Measurements from ENCODE around the gene LARGE1.

DNA sequence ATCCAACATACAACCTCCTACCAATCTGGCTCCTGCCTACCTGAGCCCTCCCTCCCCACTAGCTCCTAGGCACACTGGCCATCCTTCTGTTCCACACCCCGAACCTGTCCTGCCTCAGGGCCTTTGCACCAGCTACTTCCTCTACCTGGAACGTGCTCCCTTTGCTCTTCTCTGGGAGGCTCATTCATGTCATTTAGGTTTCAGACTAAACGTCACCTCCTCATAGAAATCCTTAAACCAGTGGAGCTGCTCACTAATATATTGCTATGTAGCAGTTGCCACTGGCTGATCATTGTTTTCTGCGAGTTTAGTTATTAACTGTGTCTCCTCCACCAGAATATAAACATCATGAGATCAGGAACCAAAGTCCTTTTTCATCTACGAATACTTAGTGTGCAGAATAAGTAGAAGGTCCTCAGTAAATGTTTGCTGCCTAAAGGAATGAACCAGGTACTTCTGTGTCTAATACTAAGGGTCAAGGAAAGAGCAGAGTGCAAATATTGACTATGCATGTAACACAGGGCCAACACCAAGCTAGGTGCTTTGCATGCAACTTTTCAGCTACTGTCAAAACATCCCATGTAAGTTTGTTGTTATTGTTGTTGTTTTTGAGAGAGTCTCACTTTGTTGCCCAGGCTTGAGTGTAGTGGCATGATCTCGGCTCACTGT, 584.5 kb downstream of the LARGE1 start:
- TF ChIP-seq, protein P1, sequence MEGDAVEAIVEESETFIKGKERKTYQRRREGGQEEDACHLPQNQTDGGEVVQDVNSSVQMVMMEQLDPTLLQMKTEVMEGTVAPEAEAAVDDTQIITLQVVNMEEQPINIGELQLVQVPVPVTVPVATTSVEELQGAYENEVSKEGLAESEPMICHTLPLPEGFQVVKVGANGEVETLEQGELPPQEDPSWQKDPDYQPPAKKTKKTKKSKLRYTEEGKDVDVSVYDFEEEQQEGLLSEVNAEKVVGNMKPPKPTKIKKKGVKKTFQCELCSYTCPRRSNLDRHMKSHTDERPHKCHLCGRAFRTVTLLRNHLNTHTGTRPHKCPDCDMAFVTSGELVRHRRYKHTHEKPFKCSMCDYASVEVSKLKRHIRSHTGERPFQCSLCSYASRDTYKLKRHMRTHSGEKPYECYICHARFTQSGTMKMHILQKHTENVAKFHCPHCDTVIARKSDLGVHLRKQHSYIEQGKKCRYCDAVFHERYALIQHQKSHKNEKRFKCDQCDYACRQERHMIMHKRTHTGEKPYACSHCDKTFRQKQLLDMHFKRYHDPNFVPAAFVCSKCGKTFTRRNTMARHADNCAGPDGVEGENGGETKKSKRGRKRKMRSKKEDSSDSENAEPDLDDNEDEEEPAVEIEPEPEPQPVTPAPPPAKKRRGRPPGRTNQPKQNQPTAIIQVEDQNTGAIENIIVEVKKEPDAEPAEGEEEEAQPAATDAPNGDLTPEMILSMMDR (conservative IDR thresholded peaks at IDR 0.05 in 1 of 2, IDR thresholded peaks at IDR 0.05 in 1 of 2; ENCODE audit: low read depth in 1 of 2, low read length in 2 of 2): no peak
- TF ChIP-seq EZH2 (IDR thresholded peaks at IDR 0.05; ENCODE audit: low read length, missing control alignments): no peak

All from fibroblast of lung (primary cell).